HG03378 (cell line): ENCODE measurements around the gene NEK11.
"Not testable (repeated sequence)": the region's sequence is repeated elsewhere in the genome, so short reads cannot be mapped to it uniquely, and the experiment has no call there.

Experiments
- ATAC-seq: cut with Tn5 transposase; IDR thresholded peaks from one replicate; pipeline ENCODE4 v1.9.1; 2021; ENCODE audit warnings: mild to moderate bottlenecking, moderate library complexity; ENCODE audit not compliant: unreplicated experiment

Gene NEK11

GRCh38 chr3:131285456-131285855 lies 258.8 kb downstream of the NEK11 start:
- no peak for ATAC-seq

- ATAC-seq = no peak
Measured at GRCh38 chr3:131299836-131300235, 273.2 kb downstream of the NEK11 start.

GRCh38 chr3:131303848-131304247 lies 277.2 kb downstream of the NEK11 start:
- ATAC-seq = no peak

- ATAC-seq = no peak
Measured at GRCh38 chr3:131304890-131305289, 278.2 kb downstream of the NEK11 start.

- ATAC-seq = no peak
Measured at GRCh38 chr3:131306242-131306641, 279.6 kb downstream of the NEK11 start.

- no peak for ATAC-seq
Measured at GRCh38 chr3:131314318-131314717, 287.6 kb downstream of the NEK11 start.

- ATAC-seq = no peak
Measured at GRCh38 chr3:131315162-131315561, 288.5 kb downstream of the NEK11 start.

- no peak for ATAC-seq
Measured at GRCh38 chr3:131317667-131318066, 291.0 kb downstream of the NEK11 start.

- no peak for ATAC-seq
Measured at GRCh38 chr3:131323014-131323413, 296.3 kb downstream of the NEK11 start.

GRCh38 chr3:131323792-131324191 lies 297.1 kb downstream of the NEK11 start:
- no peak for ATAC-seq

- ATAC-seq = no peak
Measured at GRCh38 chr3:131324923-131325322, 298.2 kb downstream of the NEK11 start.

GRCh38 chr3:131326307-131326706 lies 299.6 kb downstream of the NEK11 start:
- no peak for ATAC-seq

GRCh38 chr3:131328721-131329120 lies 302.0 kb downstream of the NEK11 start:
- no peak for ATAC-seq

- no peak for ATAC-seq
Measured at GRCh38 chr3:131329774-131330173, 303.1 kb downstream of the NEK11 start.

- ATAC-seq = not testable (repeated sequence)
Measured at GRCh38 chr3:131331456-131332085, 304.9 kb downstream of the NEK11 start.

- no peak for ATAC-seq
Measured at GRCh38 chr3:131338948-131339640, 312.4 kb downstream of the NEK11 start.

- no peak for ATAC-seq
Measured at GRCh38 chr3:131341761-131342160, 315.1 kb downstream of the NEK11 start.

GRCh38 chr3:131348911-131349310 lies 322.2 kb downstream of the NEK11 start:
- ATAC-seq = no peak

GRCh38 chr3:131349454-131349853 lies 322.8 kb downstream of the NEK11 start:
- no peak for ATAC-seq

- no peak for ATAC-seq
Measured at GRCh38 chr3:131349946-131350347, 323.3 kb downstream of the NEK11 start.

- no peak for ATAC-seq
Measured at GRCh38 chr3:131350506-131350905, 323.8 kb downstream of the NEK11 start.

- ATAC-seq = no peak
Measured at GRCh38 chr3:131353016-131353877, 326.6 kb downstream of the NEK11 start.
